SJCRH30 (cell line): ENCODE measurements around the gene MAP3K14. TPM values are rescaled to one million over a fixed set of nuclear protein-coding genes. Genes with fewer than 3 reads are reported as not detected.
"Not testable (repeated sequence)": the region's sequence is repeated elsewhere in the genome, so short reads cannot be mapped to it uniquely, and the experiment has no call there.

Source experiments
- DNase-seq, 2 experiments: peaks; one replicate each; pipeline ENCODE4 v3.0.0-alpha.2; 2015 to 2020
- H3K27ac ChIP-seq: fragments of 250-450 bp; sonication (Bioruptor Pico); 2 replicates; pipeline ENCODE4 v1.5.1; 2020; ENCODE audit warnings: mild to moderate bottlenecking, moderate library complexity
- H3K27me3 ChIP-seq: fragments of 250-450 bp; sonication (Bioruptor Pico); 2 replicates; pipeline ENCODE4 v1.5.1; 2020; ENCODE audit warnings: mild to moderate bottlenecking, moderate library complexity
- H3K36me3 ChIP-seq: fragments of 250-450 bp; sonication (Bioruptor Pico); 2 replicates; pipeline ENCODE4 v1.5.1; 2020; ENCODE audit warnings: mild to moderate bottlenecking, moderate library complexity
- H3K4me1 ChIP-seq: fragments of 250-450 bp; sonication (Bioruptor Pico); 2 replicates; pipeline ENCODE4 v1.5.1; 2020; ENCODE audit warnings: mild to moderate bottlenecking, moderate library complexity
- H3K4me3 ChIP-seq: fragments of 250-450 bp; sonication (Bioruptor Pico); 2 replicates; pipeline ENCODE4 v1.5.1; 2020; ENCODE audit warnings: mild to moderate bottlenecking, moderate library complexity
- H3K9me3 ChIP-seq: fragments of 250-450 bp; sonication (Bioruptor Pico); replicated peaks from 2 replicates; pipeline ENCODE4 v1.5.1; 2020; ENCODE audit warnings: mild to moderate bottlenecking, moderate library complexity
- total RNA-seq: library from RNA; depleted of rRNA; stranded (reverse); fragments of >200 nt; shearing (Covaris generic); gene quantifications from 2 replicates; pipeline ENCODE4 v1.2.3, GENCODE V29; 2014

MAP3K14 gene
- total RNA-seq, 1 experiment from 2014 or later, result 4.7 TPM

DNA sequence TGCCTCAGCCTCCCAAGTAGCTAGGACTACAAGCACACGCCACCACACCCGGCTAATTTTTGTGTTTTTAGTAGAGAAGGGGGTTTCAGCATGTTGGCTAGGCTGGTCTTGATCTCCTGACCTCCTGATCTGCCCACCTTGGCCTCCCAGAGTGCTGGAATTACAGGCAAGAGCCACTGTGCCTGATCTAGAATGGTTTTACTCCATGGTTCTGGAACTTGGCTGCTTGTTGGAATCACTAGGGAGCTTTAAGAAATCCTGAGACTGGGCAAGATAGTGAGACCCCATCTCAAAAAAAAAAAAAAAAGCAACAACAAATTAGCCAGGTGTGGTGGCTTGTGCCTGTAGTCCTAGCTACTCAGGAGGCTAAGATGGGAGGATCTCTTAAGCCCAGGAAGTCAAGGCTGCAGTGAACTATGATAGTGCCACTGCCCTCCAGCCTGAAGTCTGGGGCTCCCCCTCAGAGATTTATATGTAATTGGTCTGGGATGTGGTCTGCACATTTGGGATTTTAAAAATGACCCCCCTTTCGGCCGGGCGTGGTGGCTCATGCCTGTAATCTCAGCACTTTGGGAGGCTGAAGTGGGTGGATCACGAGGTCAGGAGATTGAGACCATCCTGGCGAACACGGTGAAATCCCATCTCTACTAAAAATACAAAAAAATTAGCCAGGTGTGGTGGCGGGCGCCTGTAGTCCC, 27.3 kb upstream of the MAP3K14 start:
- not testable (repeated sequence) for H3K27ac ChIP-seq, H3K4me3 ChIP-seq, DNase-seq, H3K9me3 ChIP-seq, H3K36me3 ChIP-seq, H3K4me1 ChIP-seq, H3K27me3 ChIP-seq

DNA sequence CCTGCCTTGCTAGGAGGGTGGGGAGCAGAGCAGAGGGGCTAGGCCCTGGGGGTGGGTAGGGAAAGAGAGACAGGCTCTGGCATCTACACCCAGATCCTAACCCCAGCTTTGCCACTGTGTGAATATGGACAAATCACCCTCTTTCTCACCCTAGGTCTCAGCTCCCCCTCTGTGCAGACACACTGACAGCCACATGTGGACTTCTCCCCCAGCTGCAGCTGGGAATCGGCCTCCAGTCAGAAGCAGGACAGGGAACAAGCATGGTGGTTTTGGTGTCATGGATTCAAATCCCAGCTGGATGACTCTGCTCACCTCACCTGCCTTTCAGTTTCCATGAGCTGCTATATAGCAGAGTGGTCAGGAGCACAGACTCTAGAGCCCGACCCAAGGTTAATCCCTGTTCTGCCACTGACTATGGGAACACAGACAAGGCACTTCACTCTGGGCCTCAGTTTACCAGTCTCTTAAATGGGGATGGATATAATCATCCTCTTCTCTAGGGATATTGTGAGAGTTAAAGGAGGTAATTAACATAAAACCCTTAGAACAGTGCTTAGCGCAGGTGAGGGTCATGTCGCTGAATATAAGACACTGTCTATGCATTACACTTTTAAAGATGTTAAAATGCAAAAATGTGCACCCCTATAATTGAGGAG, 26.2 kb upstream of the MAP3K14 start:
- Histone ChIP-seq H3K27ac (no peak overlapping the region), H3K4me3 (no peak overlapping the region), H3K36me3 (no peaks in the 10 kb centered on the region), H3K4me1 (0 out of 2 replicates have a peak, but pooled peaks cover 6% of the 10 kb centered on the region), H3K27me3 (no peaks in the 10 kb centered on the region), H3K9me3 (no peaks in the 10 kb centered on the region)
- no peak for DNase-seq

GRCh38 chr17:45342306-45342705, 25.5 kb upstream of the MAP3K14 start:
- H3K9me3 ChIP-seq, result no peaks in the 10 kb centered on the region
- DNase-seq, result no peak
- H3K27me3 ChIP-seq, result no peaks in the 10 kb centered on the region
- H3K4me1 ChIP-seq, result 0 out of 2 replicates have a peak, but pooled peaks cover 6% of the 10 kb centered on the region
- H3K27ac ChIP-seq, result no peak overlapping the region
- no peaks in the 10 kb centered on the region for H3K36me3 ChIP-seq
- H3K4me3 ChIP-seq, result no peak overlapping the region

DNA sequence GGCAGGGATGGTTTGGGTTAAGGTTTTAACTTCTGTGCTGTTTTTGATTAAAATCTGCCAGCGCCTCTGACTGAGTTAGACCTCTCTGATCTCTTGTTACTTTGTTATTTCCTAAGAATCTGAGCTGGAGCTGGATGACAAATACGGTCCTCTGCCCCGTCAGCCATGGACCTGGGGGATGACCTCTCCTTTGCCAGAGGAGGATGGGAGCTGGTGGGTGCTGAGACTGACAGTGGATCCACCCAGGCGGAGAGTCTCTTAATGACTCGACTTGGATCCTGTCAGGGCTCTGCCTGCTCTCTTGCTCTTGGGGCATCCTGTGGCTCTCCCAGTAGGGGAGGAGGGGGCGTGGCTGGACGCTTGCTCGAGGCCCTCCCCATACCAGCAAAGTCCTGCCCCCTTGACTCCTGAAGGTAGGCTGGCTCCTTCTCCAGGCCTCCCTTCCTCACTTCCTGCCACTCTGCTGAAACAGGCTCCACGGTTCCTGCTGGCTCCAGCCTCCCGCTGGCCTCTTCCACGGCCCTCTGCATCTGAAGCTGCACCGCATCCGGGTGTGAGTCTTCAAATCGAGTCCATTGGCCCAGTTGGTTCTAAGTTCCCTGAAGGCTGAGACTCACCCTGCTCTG, 24.8 kb upstream of the MAP3K14 start:
- Histone ChIP-seq H3K4me3 (no peak overlapping the region), H3K9me3 (no peaks in the 10 kb centered on the region), H3K27me3 (no peaks in the 10 kb centered on the region), H3K27ac (no peak overlapping the region), H3K36me3 (no peaks in the 10 kb centered on the region), H3K4me1 (0 out of 2 replicates have a peak, but pooled peaks cover 6% of the 10 kb centered on the region)
- DNase-seq, result peak; percentile 80 to 81

DNA sequence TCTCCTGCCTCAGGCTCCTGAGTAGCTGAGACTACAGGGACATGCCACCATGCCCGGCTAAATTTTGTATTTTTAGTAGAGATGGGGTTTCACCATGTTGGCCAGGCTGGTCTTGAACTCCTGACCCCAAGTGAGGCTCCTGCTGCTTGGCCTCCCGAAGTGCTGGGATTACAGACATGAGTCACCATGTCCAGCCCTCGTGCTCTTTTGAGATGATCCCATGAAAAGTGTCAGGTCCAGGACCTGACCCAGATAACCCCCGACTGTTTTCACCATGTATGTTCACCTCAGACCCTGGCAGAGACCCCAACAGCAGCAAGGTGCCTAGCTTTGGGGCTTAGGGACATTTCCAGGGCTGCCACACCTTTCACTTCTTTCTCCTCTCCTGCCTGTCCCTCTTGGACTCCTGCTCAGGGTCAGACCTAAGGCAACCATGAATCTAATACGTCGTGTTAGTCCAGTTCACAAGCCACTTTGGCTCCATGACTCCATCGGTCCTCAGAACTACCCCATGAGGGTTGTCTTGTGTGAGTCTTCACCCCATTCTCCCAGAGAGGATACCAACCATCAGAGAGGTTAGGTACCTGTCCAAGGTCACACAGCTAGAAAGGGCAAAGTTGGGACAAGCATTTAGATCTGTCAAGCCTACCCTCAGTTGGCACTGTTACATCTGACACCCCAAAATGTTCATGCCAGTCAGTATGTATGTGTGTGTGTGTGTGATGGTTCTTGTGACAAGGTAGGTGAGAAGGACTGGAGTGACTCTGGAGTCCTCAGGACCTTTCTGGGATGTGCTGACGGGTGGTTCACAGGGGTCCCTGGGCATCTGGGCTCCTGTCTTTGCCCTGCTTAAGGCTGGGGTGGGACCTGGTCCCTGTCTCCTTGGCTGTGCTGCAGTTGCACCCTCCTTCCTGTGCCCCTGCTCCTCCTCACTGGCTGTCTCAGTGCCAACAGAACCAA, 23.1 kb upstream of the MAP3K14 start:
- DNase-seq, result no peak
- Histone ChIP-seq H3K4me3 (no peak overlapping the region), H3K27me3 (no peaks in the 10 kb centered on the region), H3K9me3 (no peaks in the 10 kb centered on the region), H3K4me1 (0 out of 2 replicates have a peak, but pooled peaks cover 6% of the 10 kb centered on the region), H3K27ac (no peak overlapping the region), H3K36me3 (no peaks in the 10 kb centered on the region)

- DNase-seq, result no peak
- Histone ChIP-seq H3K27ac (no peak overlapping the region), H3K27me3 (no peaks in the 10 kb centered on the region), H3K4me1 (0 out of 2 replicates have a peak, but pooled peaks cover 6% of the 10 kb centered on the region), H3K4me3 (no peak overlapping the region), H3K36me3 (no peaks in the 10 kb centered on the region), H3K9me3 (no peaks in the 10 kb centered on the region)
Measured at GRCh38 chr17:45338996-45339535, 22.2 kb upstream of the MAP3K14 start.

DNA sequence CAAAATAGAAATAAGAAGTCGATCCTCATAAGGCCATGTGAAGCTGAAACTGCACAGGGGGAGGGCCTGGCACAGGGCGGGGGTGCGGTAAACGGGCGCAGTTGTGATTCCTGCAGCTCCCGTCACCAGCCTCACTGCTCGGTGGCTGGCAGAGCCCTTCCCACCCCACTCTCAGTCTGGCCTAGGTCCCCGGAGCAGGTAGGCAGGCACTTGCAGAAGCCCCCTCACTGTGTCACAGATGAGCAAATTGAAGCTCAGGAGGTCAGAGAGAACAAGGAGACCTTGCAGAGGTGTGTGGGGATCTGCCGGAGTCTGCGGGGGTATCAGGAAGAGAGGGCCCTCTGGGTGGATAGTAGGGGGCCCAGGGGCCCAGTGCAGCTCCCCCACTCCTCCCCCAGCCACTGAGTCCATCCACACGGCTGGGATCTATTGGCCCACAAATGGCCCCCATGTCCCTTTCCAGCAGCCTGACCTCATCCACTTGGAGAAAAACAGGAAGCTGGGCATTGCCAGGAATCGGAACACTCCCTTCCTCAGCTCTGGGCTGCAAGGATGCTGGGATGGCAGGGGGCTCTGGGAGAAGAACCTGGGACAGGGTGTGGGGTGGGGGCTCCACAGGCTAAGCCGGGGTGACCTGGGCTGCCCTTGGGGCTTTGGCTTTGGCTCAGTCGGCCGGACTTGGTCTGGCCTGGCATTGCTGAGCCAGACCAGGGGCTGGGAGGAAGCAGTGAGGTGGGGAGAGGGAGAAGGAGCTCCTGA, 21.4 kb upstream of the MAP3K14 start:
- no peaks in the 10 kb centered on the region for H3K36me3 ChIP-seq
- H3K4me1 ChIP-seq, result 0 out of 2 replicates have a peak, but pooled peaks cover 6% of the 10 kb centered on the region
- no peak overlapping the region for H3K27ac ChIP-seq
- no peak overlapping the region for H3K4me3 ChIP-seq
- DNase-seq, result no peak
- no peaks in the 10 kb centered on the region for H3K9me3 ChIP-seq
- no peaks in the 10 kb centered on the region for H3K27me3 ChIP-seq

DNA sequence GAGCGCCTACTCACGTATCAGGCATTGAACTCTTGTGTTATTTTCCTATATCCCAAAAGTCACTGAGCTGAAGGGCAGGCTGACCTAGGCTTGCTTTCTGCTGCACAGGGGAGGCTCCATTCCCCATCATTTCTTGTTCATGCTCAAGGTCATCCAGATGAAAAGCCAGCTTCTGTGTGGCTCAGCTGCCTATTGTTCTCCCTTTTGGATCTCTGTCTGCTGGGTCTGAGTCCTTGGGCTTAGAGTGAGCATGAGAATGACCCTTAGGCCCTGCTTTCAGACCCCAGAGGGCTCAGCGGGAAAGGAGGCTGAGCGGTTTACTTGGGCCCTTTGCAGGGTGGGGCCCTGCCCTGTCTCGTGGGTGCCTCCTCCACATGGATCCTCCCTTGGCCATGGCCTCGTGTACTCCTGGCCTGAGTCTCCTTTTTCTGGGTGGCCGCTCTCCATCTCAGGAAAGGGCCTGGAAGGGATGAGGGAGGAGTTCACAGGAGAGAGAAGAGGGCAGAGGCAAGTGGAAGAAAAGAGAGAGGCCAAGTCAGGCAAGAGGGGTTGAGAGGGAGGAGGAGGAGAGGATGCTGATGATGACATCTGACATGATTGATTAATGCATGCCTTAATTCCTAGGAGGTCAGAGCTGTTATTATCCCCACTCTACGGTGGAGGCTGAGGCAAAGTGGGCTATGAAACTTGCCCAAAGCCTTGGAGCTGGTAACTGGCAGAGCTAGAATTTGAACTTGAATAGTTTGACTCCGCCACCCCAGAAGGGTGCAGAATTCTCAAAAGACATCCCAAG, 19.8 kb upstream of the MAP3K14 start:
- H3K4me3 ChIP-seq, result no peak overlapping the region
- no peaks in the 10 kb centered on the region for H3K36me3 ChIP-seq
- H3K27me3 ChIP-seq, result no peaks in the 10 kb centered on the region; the same call in 1 of the 2 replicates
- DNase-seq, result no peak
- 0 out of 2 replicates have a peak, but pooled peaks cover 2% of the 10 kb centered on the region for H3K4me1 ChIP-seq
- H3K27ac ChIP-seq, result no peak overlapping the region
- no peaks in the 10 kb centered on the region for H3K9me3 ChIP-seq

- no peaks in the 10 kb centered on the region; the same call in 1 of the 2 replicates for H3K27me3 ChIP-seq
- no peak for DNase-seq
- no peaks in the 10 kb centered on the region for H3K36me3 ChIP-seq
- no peaks in the 10 kb centered on the region for H3K4me1 ChIP-seq
- H3K4me3 ChIP-seq, result no peak overlapping the region
- H3K9me3 ChIP-seq, result no peaks in the 10 kb centered on the region
- H3K27ac ChIP-seq, result no peak overlapping the region
Measured at GRCh38 chr17:45335721-45336120, 18.9 kb upstream of the MAP3K14 start.

DNA sequence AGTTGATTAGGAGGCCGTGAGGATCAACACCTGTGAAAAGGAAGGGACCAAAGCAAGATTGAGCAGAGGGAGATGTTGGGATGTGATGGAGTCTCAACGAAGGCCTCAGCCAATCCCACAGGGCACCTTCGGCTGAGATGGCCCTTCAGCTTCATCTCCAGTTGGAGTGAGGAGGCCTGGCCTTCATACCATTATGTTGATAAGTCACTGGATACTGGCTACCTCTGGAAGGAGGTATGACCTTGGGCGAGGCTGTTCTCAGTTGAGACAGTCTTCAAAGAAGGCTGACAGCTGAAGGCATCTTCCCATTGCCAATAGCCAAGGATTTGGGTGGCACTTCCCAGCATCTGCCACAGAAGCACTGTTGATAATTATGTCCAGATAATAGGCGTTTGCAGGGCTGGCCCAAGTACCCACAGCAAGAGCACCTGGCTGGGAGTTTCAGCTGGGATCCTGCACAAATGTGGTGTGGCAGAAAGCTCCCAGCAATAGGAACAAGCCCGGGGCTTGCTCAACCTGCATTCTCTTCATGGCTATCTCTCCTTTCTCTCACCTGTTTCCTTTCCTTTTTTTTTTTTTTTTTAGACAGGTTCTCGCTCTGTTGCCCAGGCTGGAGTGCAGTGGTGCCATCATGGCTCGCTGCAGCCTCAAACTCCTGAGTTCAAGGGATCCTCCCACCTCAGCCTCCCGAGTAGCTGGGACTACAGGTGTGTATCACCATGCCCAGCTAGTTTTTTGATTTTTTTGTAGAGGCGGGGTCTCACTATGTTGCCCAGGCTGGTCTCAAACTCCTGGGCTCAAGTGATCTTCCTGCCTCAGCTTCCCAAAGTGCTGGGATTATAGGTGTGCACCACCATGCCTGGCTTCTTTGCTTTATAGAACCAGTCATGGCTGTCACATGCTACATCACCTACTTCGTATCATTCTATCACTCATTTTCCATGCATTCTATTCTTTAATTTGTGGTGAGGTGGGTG, 18.2 kb upstream of the MAP3K14 start:
- DNase-seq, result no peak
- no peaks in the 10 kb centered on the region; the same call in 1 of the 2 replicates for H3K27me3 ChIP-seq
- H3K27ac ChIP-seq, result no peak overlapping the region
- no peaks in the 10 kb centered on the region for H3K4me1 ChIP-seq
- no peaks in the 10 kb centered on the region for H3K9me3 ChIP-seq
- no peaks in the 10 kb centered on the region for H3K36me3 ChIP-seq
- H3K4me3 ChIP-seq, result no peak overlapping the region

- no peak overlapping the region for H3K27ac ChIP-seq
- H3K36me3 ChIP-seq, result no peaks in the 10 kb centered on the region
- no peak overlapping the region for H3K4me3 ChIP-seq
- H3K27me3 ChIP-seq, result no peaks in the 10 kb centered on the region; the same call in 1 of the 2 replicates
- no peak for DNase-seq
- no peaks in the 10 kb centered on the region for H3K9me3 ChIP-seq
- no peaks in the 10 kb centered on the region for H3K4me1 ChIP-seq
Measured at GRCh38 chr17:45334231-45334630, 17.4 kb upstream of the MAP3K14 start.

DNA sequence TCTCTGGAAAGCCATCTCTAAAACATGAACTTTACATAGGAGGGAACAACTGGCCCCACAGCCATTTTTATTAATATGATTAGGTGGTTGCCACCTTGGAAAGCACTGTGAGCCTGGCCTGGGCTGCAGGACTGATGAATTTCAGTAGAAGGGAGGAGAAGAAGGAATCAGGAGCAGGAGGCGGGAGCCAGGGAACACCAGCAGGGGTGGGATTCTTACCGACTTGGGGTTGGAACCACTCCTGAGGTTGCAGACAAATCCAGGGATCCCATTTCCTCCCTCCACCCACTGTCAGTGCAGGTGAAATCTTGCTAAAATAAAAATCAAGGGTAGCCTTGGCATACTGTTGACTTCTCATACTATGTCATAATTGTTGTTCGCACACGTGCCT, 16.9 kb upstream of the MAP3K14 start:
- no peaks in the 10 kb centered on the region for H3K36me3 ChIP-seq
- DNase-seq, result no peak
- no peaks in the 10 kb centered on the region for H3K9me3 ChIP-seq
- H3K27ac ChIP-seq, result no peak overlapping the region
- H3K4me1 ChIP-seq, result no peaks in the 10 kb centered on the region
- no peaks in the 10 kb centered on the region; the same call in 1 of the 2 replicates for H3K27me3 ChIP-seq
- H3K4me3 ChIP-seq, result no peak overlapping the region
